ENCODE measurements around the gene PCCA. TPM values are rescaled to one million over a fixed set of nuclear protein-coding genes. Genes with fewer than 3 reads are reported as not detected.
"Not testable (repeated sequence)": the region's sequence is repeated elsewhere in the genome, so short reads cannot be mapped to it uniquely, and the experiment has no call there.

Gene PCCA
- total RNA-seq, 2 donors from 2014 or later, result 10.9 to 12.6 TPM

- DNase-seq (ENCODE audit: low spot score in 2 of 2), result no peak
- ATAC-seq, result no peak
- Mint-ChIP-seq H3K27ac (no peak overlapping the region), H3K36me3 (peaks cover 10 to 13% of the 10 kb centered on the region in 2 donors), H3K9me3 (no peaks in the 10 kb centered on the region)
These were observed 67.9 kb downstream of the PCCA start for GRCh38 chr13:100156788-100157187.

- ATAC-seq (no peak), DNase-seq (ENCODE audit: low spot score in 2 of 2) (no peak)
- H3K27ac Mint-ChIP-seq, result no peak overlapping the region
- peaks cover 10 to 13% of the 10 kb centered on the region in 2 donors for H3K36me3 Mint-ChIP-seq
- H3K9me3 Mint-ChIP-seq, result no peaks in the 10 kb centered on the region
These were observed 69.7 kb downstream of the PCCA start for GRCh38 chr13:100158569-100158968.

DNA sequence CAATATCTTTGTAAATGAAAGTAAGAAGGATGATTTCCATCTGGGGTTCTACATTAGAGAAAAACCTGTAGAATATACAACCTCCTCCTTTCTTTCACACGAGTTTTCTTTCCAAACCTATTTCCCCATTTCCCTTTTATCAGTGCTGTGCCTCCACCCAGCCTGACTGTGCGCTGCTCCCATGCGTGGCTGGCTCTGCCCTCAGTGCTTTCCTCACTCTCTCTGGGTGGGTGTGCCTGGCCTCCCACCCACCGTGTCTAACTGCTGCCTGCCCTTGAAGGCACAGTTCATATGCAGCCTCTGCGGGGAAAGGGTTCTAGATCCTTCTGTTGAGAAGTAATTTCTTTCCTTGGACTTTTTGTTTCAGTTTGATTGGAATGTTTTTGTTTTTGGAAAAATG lies 70.7 kb downstream of the PCCA start:
- no peaks in the 10 kb centered on the region for H3K9me3 Mint-ChIP-seq
- H3K36me3 Mint-ChIP-seq, result peaks cover 9 to 10% of the 10 kb centered on the region in 2 donors
- no peak for DNase-seq (ENCODE audit: low spot score in 2 of 2)
- H3K27ac Mint-ChIP-seq, result no peak overlapping the region
- no peak for ATAC-seq

DNA sequence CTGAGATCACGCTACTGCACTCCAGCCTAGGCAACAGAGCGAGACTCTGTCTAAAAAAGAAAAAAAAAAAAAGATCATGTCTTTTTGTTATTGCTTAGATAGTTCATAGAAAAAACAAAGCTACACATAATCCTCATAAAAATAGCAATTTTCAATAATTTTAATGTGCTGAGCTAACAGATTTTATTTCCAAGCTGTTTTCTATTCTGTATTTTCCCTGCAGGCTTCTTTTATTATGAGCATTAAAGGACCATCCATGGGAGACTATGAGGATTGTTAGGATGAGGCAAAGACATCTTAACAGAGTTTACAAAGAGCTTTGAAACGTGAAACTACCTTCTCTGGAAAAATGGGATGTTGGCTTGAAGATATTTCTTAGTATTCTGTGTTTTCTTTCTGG lies 71.6 kb downstream of the PCCA start:
- H3K9me3 Mint-ChIP-seq, result no peaks in the 10 kb centered on the region
- ATAC-seq (no peak), DNase-seq (ENCODE audit: low spot score in 2 of 2) (no peak)
- peaks cover 6 to 10% of the 10 kb centered on the region in 2 donors for H3K36me3 Mint-ChIP-seq
- no peak overlapping the region for H3K27ac Mint-ChIP-seq

DNA sequence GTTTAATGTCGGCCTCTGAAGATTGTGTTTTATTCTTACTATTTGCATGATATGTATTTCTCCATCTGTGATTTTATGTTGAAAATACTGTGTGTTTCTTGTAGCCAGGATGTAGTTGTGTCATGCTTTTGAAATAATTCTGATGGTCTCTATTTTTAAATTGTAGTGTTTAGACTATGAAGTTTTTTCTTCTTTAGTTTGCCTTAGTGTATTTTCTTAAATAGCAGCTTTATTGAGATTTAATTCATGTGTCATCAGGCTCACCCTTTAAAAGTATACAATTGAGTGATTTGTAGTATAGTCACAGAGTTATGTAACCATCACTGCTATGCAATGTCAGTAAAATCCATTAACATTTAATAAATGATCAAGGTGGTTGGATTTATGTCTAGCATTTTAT lies 74.5 kb downstream of the PCCA start:
- Mint-ChIP-seq H3K9me3 (no peaks in the 10 kb centered on the region), H3K27ac (no peak overlapping the region), H3K36me3 (no peaks in the 10 kb centered on the region)
- DNase-seq (ENCODE audit: low spot score in 2 of 2) (no peak), ATAC-seq (no peak)

- no peak overlapping the region for H3K27ac Mint-ChIP-seq
- ATAC-seq, result no peak
- H3K36me3 Mint-ChIP-seq, result peaks cover 0 to 7% of the 10 kb centered on the region in 2 donors
- no peak for DNase-seq (ENCODE audit: low spot score in 2 of 2)
- no peaks in the 10 kb centered on the region for H3K9me3 Mint-ChIP-seq
These were observed 84.3 kb downstream of the PCCA start for GRCh38 chr13:100173203-100173602.

DNA sequence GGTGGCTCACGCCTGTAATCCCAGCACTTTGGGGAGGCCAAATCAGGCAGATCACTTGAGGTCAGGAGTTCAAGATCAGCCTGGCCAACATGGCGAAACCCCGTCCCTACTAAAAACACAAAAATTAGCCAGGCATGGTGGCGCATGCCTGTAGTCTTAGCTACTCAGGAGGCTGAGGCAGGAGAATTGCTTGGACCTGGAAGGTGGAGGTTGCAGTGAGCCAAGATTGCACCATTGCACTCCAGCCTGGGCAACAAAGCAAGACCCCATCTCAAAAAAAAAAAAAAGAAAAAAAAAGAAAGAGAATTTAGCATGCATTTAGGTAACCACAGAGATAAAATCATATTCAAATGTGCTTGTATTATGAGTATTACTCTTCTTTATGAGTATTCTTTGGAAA lies 85.6 kb downstream of the PCCA start:
- H3K9me3 Mint-ChIP-seq; H3K36me3 Mint-ChIP-seq; DNase-seq (ENCODE audit: low spot score in 2 of 2); ATAC-seq; H3K27ac Mint-ChIP-seq: not testable (repeated sequence)

GRCh38 chr13:100175078-100175802 lies 86.3 kb downstream of the PCCA start:
- ATAC-seq, result no peak
- Mint-ChIP-seq H3K9me3 (no peaks in the 10 kb centered on the region), H3K27ac (no peak overlapping the region), H3K36me3 (peaks cover 0 to 7% of the 10 kb centered on the region in 2 donors)
- no peak for DNase-seq (ENCODE audit: low spot score in 2 of 2)

GRCh38 chr13:100175803-100176182 lies 86.9 kb downstream of the PCCA start:
- ATAC-seq, result no peak
- H3K36me3 Mint-ChIP-seq, result peaks cover 0 to 7% of the 10 kb centered on the region in 2 donors
- no peaks in the 10 kb centered on the region for H3K9me3 Mint-ChIP-seq
- DNase-seq (ENCODE audit: low spot score in 2 of 2), result no peak
- no peak overlapping the region for H3K27ac Mint-ChIP-seq

GRCh38 chr13:100176801-100177400 lies 88.0 kb downstream of the PCCA start:
- H3K36me3 Mint-ChIP-seq, result peaks cover 0 to 7% of the 10 kb centered on the region in 2 donors
- DNase-seq (ENCODE audit: low spot score in 2 of 2), result no peak
- H3K9me3 Mint-ChIP-seq, result no peaks in the 10 kb centered on the region
- no peak for ATAC-seq
- no peak overlapping the region for H3K27ac Mint-ChIP-seq

DNA sequence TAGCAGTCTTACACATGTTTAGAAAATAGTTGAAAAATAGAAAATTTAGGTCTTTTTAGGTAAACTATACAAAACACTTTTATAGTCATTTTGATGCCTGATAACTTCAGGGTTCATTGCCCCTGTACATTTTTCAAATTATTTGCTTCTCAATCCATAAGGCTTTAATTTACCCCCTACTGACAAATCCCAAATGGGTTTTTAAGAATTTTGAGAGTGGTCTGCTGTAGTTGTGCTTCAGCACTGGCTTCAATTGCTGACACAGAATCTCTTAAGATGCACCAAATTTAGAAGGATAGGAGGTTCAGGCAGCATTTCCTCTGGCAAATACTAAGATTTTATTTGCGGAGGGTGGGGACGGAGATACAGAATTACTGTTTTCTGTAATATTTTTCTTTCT lies 89.4 kb downstream of the PCCA start:
- no peak for ATAC-seq
- H3K36me3 Mint-ChIP-seq, result peaks cover under 1 to 2% of the 10 kb centered on the region in 2 donors

DNA sequence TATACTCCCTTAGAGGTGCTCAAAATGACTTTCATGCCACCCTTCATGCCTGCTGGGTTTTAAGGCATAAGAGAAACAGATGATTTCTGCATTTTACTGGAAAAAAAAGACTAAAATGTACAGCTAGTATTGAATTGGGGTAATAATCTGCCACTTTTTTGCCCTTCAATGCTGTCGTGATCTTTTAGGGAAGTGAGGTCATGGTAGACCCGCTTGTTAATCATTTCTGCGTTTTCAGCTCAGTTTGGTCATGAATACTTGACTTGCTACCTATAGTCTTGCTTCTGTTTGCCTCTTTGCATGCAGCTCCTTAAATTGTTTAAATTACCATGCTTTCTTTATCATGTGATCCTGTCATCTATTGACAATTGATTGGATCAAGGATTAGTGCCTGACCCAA lies 90.4 kb downstream of the PCCA start:
- Mint-ChIP-seq H3K9me3 (peaks cover 0 to 4% of the 10 kb centered on the region in 2 donors), H3K27ac (no peak overlapping the region)

More for the DNA sequence above, 89.4 kb downstream of the PCCA start:
- H3K9me3 Mint-ChIP-seq, result peaks cover 0 to 2% of the 10 kb centered on the region in 2 donors
- no peak for DNase-seq (ENCODE audit: low spot score in 2 of 2)
- no peak overlapping the region for H3K27ac Mint-ChIP-seq

DNA sequence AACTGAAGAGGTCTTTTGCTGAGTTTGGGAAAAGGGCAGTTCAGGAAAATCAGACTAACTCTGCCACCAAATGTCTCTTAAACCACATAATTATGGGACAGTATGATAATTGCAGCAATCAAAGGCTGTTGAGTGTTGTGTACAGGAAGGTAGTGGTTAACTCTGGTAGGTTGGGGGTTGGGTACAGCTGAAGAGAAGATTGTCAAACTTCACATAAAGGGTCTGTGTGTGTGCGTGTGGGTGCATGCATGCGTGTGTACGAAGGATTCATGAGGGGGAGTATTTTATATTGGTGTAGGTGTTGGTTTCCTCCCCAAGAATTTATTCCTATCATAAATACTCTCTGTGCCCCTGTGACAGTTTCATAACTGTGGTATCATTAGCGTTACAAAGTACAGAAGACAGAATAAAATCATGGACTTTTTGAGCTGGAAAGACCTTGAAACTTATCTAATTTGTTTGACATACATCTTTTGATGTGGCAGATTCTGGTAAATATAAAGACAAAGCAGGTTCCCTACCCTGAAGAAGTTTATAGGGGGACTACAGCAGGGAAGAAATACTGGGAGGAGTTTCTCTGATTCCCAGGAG lies 94.1 kb downstream of the PCCA start:
- H3K27ac Mint-ChIP-seq, result peak overlapping the region; percentile 8 to 22
- H3K9me3 Mint-ChIP-seq, result peaks cover 0 to 4% of the 10 kb centered on the region in 2 donors
- no peak for DNase-seq (ENCODE audit: low spot score in 2 of 2)
- peaks cover 0 to 5% of the 10 kb centered on the region in 2 donors for H3K36me3 Mint-ChIP-seq
- ATAC-seq, result peak; percentile 22 to 48

More for the DNA sequence above, 90.4 kb downstream of the PCCA start:
- ATAC-seq (no peak), DNase-seq (ENCODE audit: low spot score in 2 of 2) (no peak)
- peaks cover 0 to 5% of the 10 kb centered on the region in 2 donors for H3K36me3 Mint-ChIP-seq

GRCh38 chr13:100184095-100184494 lies 95.2 kb downstream of the PCCA start:
- DNase-seq (ENCODE audit: low spot score in 2 of 2) (no peak), ATAC-seq (no peak)
- H3K27ac Mint-ChIP-seq, result no peak overlapping the region
- H3K36me3 Mint-ChIP-seq, result peaks cover 0 to 5% of the 10 kb centered on the region in 2 donors
- H3K9me3 Mint-ChIP-seq, result peaks cover 0 to 4% of the 10 kb centered on the region in 2 donors

- H3K9me3 Mint-ChIP-seq, result no peaks in the 10 kb centered on the region
- no peak overlapping the region for H3K27ac Mint-ChIP-seq
- H3K36me3 Mint-ChIP-seq, result no peaks in the 10 kb centered on the region
- ATAC-seq (no peak), DNase-seq (ENCODE audit: low spot score in 2 of 2) (no peak)
These were observed 106.7 kb downstream of the PCCA start for GRCh38 chr13:100195568-100195967.

DNA sequence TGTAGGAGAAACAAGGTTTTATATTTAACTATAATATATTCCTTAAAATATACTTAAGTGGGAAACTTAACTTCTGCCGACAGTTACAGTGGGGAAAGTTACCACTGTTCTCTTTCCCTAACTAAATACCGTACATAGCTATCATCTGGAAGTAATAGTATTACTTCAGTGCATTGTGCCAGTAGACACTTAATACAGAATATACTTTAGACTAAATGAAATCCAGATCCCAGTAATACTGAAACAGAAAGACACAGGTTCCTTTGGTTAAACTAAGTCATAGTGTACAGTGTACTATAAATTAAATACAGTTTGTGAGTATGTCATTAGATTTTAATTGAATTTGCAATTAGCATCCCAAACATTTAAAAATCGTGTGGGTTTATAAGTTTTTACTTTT lies 107.5 kb downstream of the PCCA start:
- no peak for DNase-seq (ENCODE audit: low spot score in 2 of 2)
- Mint-ChIP-seq H3K27ac (no peak overlapping the region), H3K9me3 (no peaks in the 10 kb centered on the region), H3K36me3 (no peaks in the 10 kb centered on the region)
- no peak for ATAC-seq

DNA sequence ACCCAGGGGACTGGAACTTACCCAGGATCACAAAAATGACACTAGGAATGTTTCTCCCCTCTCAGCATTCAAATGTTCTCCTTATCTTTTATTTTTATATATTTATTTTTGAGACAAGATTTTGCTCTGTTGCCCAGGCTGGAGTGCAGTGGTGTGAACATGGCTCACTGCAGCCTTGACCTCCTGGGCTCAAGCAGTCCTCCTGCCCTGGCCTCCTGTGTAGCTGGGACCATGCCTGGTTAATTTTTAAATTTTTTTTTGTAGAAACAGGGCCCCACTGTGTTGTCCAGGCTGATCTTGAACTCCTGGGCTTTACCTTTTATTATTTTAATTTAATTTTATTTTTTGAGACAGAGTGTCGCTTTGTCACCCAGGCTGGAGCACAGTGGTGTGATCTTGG lies 108.2 kb downstream of the PCCA start:
- no peak for DNase-seq (ENCODE audit: low spot score in 2 of 2)
- no peaks in the 10 kb centered on the region for H3K9me3 Mint-ChIP-seq
- ATAC-seq, result no peak
- no peak overlapping the region for H3K27ac Mint-ChIP-seq
- no peaks in the 10 kb centered on the region for H3K36me3 Mint-ChIP-seq
